ENCODE results near the gene KAT8. TPM values are rescaled to one million over a fixed set of nuclear protein-coding genes. Genes with fewer than 3 reads are reported as not detected.

The KAT8 gene
- total and polyA plus RNA-seq, 2 of the 4 experiments (the other 2 are of a cell fraction), result 19.4 to 27.4 TPM

GRCh38 chr16:31092330-31092729 lies 25.1 kb upstream of the KAT8 start:
- CTCF ChIA-PET, result interaction anchor here (0.8 kb wide), 1 partner anchor 18 kb away, joined by 4 read pairs; the partner anchor contains the start of gene ZNF646
- H2BK15ac ChIP-seq (ENCODE audit: low read depth, low read length), result no peak overlapping the region
- H3K4me3 ChIP-seq (ENCODE audit: insufficient read depth, low read depth, low read length), result no peak overlapping the region
- no peak overlapping the region; the same call in 1 of the 2 replicates for H2AK5ac ChIP-seq (ENCODE audit: low read depth, low read length)
- H3K9me1 ChIP-seq (ENCODE audit: insufficient read depth, low read length), result peaks cover 15% of the 10 kb centered on the region
- no peak overlapping the region for H2AFZ ChIP-seq (replicated peaks; ENCODE audit: low read length, poor library complexity)
- no peak overlapping the region for H2BK5ac ChIP-seq (ENCODE audit: low read depth, low read length, poor library complexity, severe bottlenecking)
- no peaks in the 10 kb centered on the region for H3K27me3 ChIP-seq (ENCODE audit: control insufficient read depth, insufficient read depth, low read length)
- no peak overlapping the region for H4K91ac ChIP-seq (ENCODE audit: insufficient read depth, low read depth, low read length)
- no peak overlapping the region for H2BK20ac ChIP-seq (ENCODE audit: low read depth, low read length)
- no TSS peak for BruUV-seq (replicated peaks)
- POLR2A ChIA-PET (ENCODE audit: unreplicated experiment), result no interaction called here
- H3K4me1 ChIP-seq (ENCODE audit: control insufficient read depth, insufficient read depth, low read length), result peaks cover 3% of the 10 kb centered on the region
- ATAC-seq (ENCODE audit: low read depth) (no peak), DNase-seq (peak; percentile 55)
- H3K4ac ChIP-seq (ENCODE audit: low read depth, low read length), result no peak overlapping the region
- H3K27ac ChIP-seq (ENCODE audit: insufficient read depth, low read length), result no peak overlapping the region
- intact Hi-C loops (cut with micrococcal nuclease), result loop anchor here (5.0 kb wide), 1 partner anchor 60 kb away; the partner anchor contains the start of gene STX4
- H3K9me3 ChIP-seq (ENCODE audit: control insufficient read depth, insufficient read depth, low read length), result no peaks in the 10 kb centered on the region
- H3K36me3 ChIP-seq (ENCODE audit: control insufficient read depth, insufficient read depth, low read length), result peaks cover 21% of the 10 kb centered on the region
- H3K14ac ChIP-seq (replicated peaks; ENCODE audit: low read depth, low read length), result no peak overlapping the region
- no peak overlapping the region for H3K4me2 ChIP-seq (ENCODE audit: low read depth, low read length)
- H3K56ac ChIP-seq (ENCODE audit: extremely low read depth, insufficient read depth, low read length), result no peak overlapping the region
- H3K9ac ChIP-seq (ENCODE audit: low read depth, low read length), result no peak overlapping the region
- dilution Hi-C loops (cut with HindIII; ENCODE audit: low sequenced_read_pairs, unreplicated experiment), result no loop called here
- H4K8ac ChIP-seq (ENCODE audit: low read depth in 2 of 2, low read length in 2 of 2), result no peak overlapping the region
- no peak overlapping the region for H2BK120ac ChIP-seq (ENCODE audit: low read depth, low read length)
- WGBS, 2 experiments (ENCODE audit: extremely low coverage in 2 of 2, insufficient read length in 1 of 2), result 60% methylated on average over 1 of the region's 5 CpGs; no CpG with 5 or more reads in 1 of the 2 experiments
- no peak for TF ChIP-seq RCOR1 (IDR thresholded peaks at IDR 0.05; ENCODE audit: insufficient replicate concordance, low read length)
- H4K20me1 ChIP-seq (ENCODE audit: insufficient read depth, low read length), result peaks cover 17% of the 10 kb centered on the region
- no peak overlapping the region for H3K18ac ChIP-seq (ENCODE audit: low read depth, low read length)
- no peak overlapping the region for H4K5ac ChIP-seq (ENCODE audit: low read depth, low read length)
- in situ Hi-C loops (cut with MboI; ENCODE audit: low sequenced_read_pairs), result no loop called here
- no peak overlapping the region for H3K23ac ChIP-seq (ENCODE audit: low read depth, low read length)
- H2AK9ac ChIP-seq (replicated peaks; ENCODE audit: low read depth, low read length, poor library complexity), result peak overlapping the region; percentile 90
- H3K79me1 ChIP-seq (ENCODE audit: low read depth in 1 of 2, low read length in 2 of 2), result peaks cover 34 to 65% of the 10 kb centered on the region in 2 experiments; a peak in 3 of 4 replicates
